Neural cell (in vitro differentiated cells): ENCODE measurements around the gene SUSD2. TPM values are rescaled to one million over a fixed set of nuclear protein-coding genes. Genes with fewer than 3 reads are reported as not detected.

ENCODE experiments used
- H2AFZ ChIP-seq: fragments of 200-600, 300-800 bp; sonication (generic), shearing (Covaris generic); 2 replicates; pipeline ENCODE4 v1.6.0; 2014; ENCODE audit warnings: low read depth, mild to moderate bottlenecking, antibody characterized with exemption, low read length, moderate library complexity
- H3F3A ChIP-seq: fragments of 200-600 bp; shearing (Covaris generic); 2 replicates; pipeline ENCODE4 v1.6.1; 2016; ENCODE audit warnings: mild to moderate bottlenecking, moderate library complexity, mixed read lengths, antibody characterized with exemption, low read length; ENCODE audit not compliant: insufficient read depth, poor library complexity, severe bottlenecking
- H3K27ac ChIP-seq: fragments of 200-600, 300-800 bp; sonication (generic), shearing (Covaris generic); 2 replicates; pipeline ENCODE4 v1.5.1; 2014; ENCODE audit warnings: mild to moderate bottlenecking, low read length, moderate library complexity
- H3K27me3 ChIP-seq: fragments of 300-800, 200-600 bp; sonication (generic), shearing (Covaris generic); 2 replicates; pipeline ENCODE4 v1.6.0; 2014; ENCODE audit warnings: mild to moderate bottlenecking, low read depth, low read length, moderate library complexity; ENCODE audit not compliant: insufficient read depth
- H3K36me3 ChIP-seq: fragments of 300-800, 200-600 bp; sonication (generic), shearing (Covaris generic); 2 replicates; pipeline ENCODE4 v1.5.1; 2014; ENCODE audit warnings: mild to moderate bottlenecking, antibody characterized with exemption, low read length, moderate library complexity; ENCODE audit not compliant: insufficient read depth
- H3K4me2 ChIP-seq: fragments of 300-800, 200-600 bp; sonication (generic), shearing (Covaris generic); 2 replicates; pipeline ENCODE4 v1.6.0; 2014; ENCODE audit warnings: mild to moderate bottlenecking, low read length
- H3K4me3 ChIP-seq: fragments of 300-800, 200-600 bp; sonication (generic), shearing (Covaris generic); 2 replicates; pipeline ENCODE4 v1.5.1; 2014; ENCODE audit warnings: mild to moderate bottlenecking, low read length, moderate library complexity
- H3K79me2 ChIP-seq: fragments of 200-600 bp; shearing (Covaris generic); replicated peaks from 2 replicates; pipeline ENCODE4 v1.6.0; 2014; ENCODE audit warnings: mild to moderate bottlenecking, low read length, moderate library complexity; ENCODE audit not compliant: insufficient read depth
- H3K9ac ChIP-seq: fragments of 300-800, 200-600 bp; sonication (generic), shearing (Covaris generic); 2 replicates; pipeline ENCODE4 v1.6.1; 2016; ENCODE audit warnings: mild to moderate bottlenecking, low read length, mixed read lengths
- H3K9me2 ChIP-seq: fragments of 200-600 bp; shearing (Covaris generic); 2 replicates; pipeline ENCODE4 v1.6.1; 2016; ENCODE audit warnings: mild to moderate bottlenecking, low read length, mixed read lengths; ENCODE audit not compliant: insufficient read depth
- H3K9me3 ChIP-seq: fragments of 200-600, 300-800 bp; sonication (generic), shearing (Covaris generic); 2 replicates; pipeline ENCODE4 v1.6.1; 2016; ENCODE audit warnings: mild to moderate bottlenecking, mixed run types, low read length, moderate library complexity, mixed read lengths
- H4K20me1 ChIP-seq: fragments of 200-600 bp; shearing (Covaris generic); 2 replicates; pipeline ENCODE4 v1.6.1; 2016; ENCODE audit warnings: mild to moderate bottlenecking, mixed run types; ENCODE audit not compliant: insufficient read depth
- EP300 ChIP-seq: fragments of 450-650 bp; conservative IDR thresholded peaks from 2 replicates; pipeline ENCODE4 v1.6.1; 2014; ENCODE audit warnings: antibody characterized with exemption, mild to moderate bottlenecking, moderate library complexity; ENCODE audit not compliant: poor library complexity, severe bottlenecking
- EZH2 ChIP-seq: fragments of 200-600, 300-800 bp; shearing (Covaris generic), sonication (generic); IDR thresholded peaks from 2 replicates; pipeline ENCODE4 v1.6.1; 2014; ENCODE audit warnings: antibody characterized with exemption, low read length, borderline replicate concordance, mild to moderate bottlenecking; ENCODE audit not compliant: insufficient read depth, poor library complexity, severe bottlenecking
- MXI1 ChIP-seq: fragments of 450-650 bp; conservative IDR thresholded peaks from 2 replicates; pipeline ENCODE4 v1.6.1; 2014; ENCODE audit warnings: antibody characterized with exemption, mild to moderate bottlenecking; ENCODE audit not compliant: poor library complexity, severe bottlenecking
- POLR2AphosphoS5 ChIP-seq: IDR thresholded peaks from 2 replicates; pipeline ENCODE4 v1.6.1; 2012
- RAD21 ChIP-seq: fragments of 450-650 bp; conservative IDR thresholded peaks from 2 replicates; pipeline ENCODE4 v1.6.1; 2014; ENCODE audit warnings: antibody characterized with exemption, mild to moderate bottlenecking, moderate library complexity
- SMC3 ChIP-seq: fragments of 450-650 bp; conservative IDR thresholded peaks from 2 replicates; pipeline ENCODE4 v1.6.1; 2014; ENCODE audit warnings: antibody characterized with exemption, mild to moderate bottlenecking, moderate library complexity; ENCODE audit not compliant: poor library complexity
- TAF1 ChIP-seq: IDR thresholded peaks from 2 replicates; pipeline ENCODE4 v1.6.1; 2012; ENCODE audit warnings: low read depth
- polyA plus RNA-seq: library from polyadenylated mRNA; depleted of rRNA; stranded (reverse); fragments of >200 nt; gene quantifications from 2 replicates; pipeline ENCODE4 v1.2.3, GENCODE V29; 2014
- TF ChIP-seq, protein P1 (sequence below): IDR thresholded peaks from 2 replicates; pipeline ENCODE4 v1.6.1; 2012; ENCODE audit warnings: borderline replicate concordance
- TF ChIP-seq, protein P2 (sequence below): fragments of 450-650 bp; IDR thresholded peaks from 2 replicates; pipeline ENCODE4 v1.5.1; 2014; ENCODE audit warnings: antibody characterized with exemption, mild to moderate bottlenecking, moderate library complexity; ENCODE audit not compliant: poor library complexity, severe bottlenecking

SUSD2 gene
- polyA plus RNA-seq, 1 donor from 2014 or later, result 0.20 TPM

DNA sequence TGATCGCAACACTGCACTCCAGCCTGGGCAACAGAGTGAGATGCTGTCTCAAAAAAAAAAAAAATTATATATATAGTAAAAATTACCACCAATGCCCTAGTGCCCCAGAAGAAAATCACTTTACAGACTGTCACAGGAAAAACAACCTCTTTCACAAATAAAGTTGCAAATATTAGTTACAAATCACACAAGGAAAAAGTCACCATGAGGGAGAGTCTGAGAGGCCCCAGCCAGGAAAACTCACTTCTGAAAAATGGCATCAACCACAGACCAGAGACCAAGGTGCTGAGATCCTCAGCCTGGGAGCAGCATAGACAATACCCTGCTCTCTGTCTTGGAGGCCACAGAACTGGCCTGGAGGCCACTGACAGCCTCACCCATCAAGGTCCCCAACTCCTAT is 43.2 kb downstream of the SUSD2 start:
- Histone ChIP-seq H3K9ac (no peak overlapping the region), H3K9me3 (no peaks in the 10 kb centered on the region), H3K9me2 (no peaks in the 10 kb centered on the region), H3K4me3 (no peak overlapping the region), H3K4me2 (no peak overlapping the region), H3K79me2 (no peaks in the 10 kb centered on the region), H3K27me3 (no peaks in the 10 kb centered on the region), H2AFZ (no peak overlapping the region), H4K20me1 (no peaks in the 10 kb centered on the region), H3K36me3 (no peaks in the 10 kb centered on the region), H3K27ac (no peak overlapping the region), H3F3A (no peaks in the 10 kb centered on the region)
- TF ChIP-seq EP300 (no peak), TAF1 (no peak), RAD21 (no peak), MXI1 (no peak), SMC3 (no peak), EZH2 (no peak), POLR2AphosphoS5 (no peak)
- TF ChIP-seq, protein P1, sequence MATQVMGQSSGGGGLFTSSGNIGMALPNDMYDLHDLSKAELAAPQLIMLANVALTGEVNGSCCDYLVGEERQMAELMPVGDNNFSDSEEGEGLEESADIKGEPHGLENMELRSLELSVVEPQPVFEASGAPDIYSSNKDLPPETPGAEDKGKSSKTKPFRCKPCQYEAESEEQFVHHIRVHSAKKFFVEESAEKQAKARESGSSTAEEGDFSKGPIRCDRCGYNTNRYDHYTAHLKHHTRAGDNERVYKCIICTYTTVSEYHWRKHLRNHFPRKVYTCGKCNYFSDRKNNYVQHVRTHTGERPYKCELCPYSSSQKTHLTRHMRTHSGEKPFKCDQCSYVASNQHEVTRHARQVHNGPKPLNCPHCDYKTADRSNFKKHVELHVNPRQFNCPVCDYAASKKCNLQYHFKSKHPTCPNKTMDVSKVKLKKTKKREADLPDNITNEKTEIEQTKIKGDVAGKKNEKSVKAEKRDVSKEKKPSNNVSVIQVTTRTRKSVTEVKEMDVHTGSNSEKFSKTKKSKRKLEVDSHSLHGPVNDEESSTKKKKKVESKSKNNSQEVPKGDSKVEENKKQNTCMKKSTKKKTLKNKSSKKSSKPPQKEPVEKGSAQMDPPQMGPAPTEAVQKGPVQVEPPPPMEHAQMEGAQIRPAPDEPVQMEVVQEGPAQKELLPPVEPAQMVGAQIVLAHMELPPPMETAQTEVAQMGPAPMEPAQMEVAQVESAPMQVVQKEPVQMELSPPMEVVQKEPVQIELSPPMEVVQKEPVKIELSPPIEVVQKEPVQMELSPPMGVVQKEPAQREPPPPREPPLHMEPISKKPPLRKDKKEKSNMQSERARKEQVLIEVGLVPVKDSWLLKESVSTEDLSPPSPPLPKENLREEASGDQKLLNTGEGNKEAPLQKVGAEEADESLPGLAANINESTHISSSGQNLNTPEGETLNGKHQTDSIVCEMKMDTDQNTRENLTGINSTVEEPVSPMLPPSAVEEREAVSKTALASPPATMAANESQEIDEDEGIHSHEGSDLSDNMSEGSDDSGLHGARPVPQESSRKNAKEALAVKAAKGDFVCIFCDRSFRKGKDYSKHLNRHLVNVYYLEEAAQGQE, result no peak
- TF ChIP-seq, protein P2, sequence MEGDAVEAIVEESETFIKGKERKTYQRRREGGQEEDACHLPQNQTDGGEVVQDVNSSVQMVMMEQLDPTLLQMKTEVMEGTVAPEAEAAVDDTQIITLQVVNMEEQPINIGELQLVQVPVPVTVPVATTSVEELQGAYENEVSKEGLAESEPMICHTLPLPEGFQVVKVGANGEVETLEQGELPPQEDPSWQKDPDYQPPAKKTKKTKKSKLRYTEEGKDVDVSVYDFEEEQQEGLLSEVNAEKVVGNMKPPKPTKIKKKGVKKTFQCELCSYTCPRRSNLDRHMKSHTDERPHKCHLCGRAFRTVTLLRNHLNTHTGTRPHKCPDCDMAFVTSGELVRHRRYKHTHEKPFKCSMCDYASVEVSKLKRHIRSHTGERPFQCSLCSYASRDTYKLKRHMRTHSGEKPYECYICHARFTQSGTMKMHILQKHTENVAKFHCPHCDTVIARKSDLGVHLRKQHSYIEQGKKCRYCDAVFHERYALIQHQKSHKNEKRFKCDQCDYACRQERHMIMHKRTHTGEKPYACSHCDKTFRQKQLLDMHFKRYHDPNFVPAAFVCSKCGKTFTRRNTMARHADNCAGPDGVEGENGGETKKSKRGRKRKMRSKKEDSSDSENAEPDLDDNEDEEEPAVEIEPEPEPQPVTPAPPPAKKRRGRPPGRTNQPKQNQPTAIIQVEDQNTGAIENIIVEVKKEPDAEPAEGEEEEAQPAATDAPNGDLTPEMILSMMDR, result no peak

GRCh38 chr22:24225044-24225601 is 43.8 kb downstream of the SUSD2 start:
- Histone ChIP-seq H3K27ac (no peak overlapping the region), H3K4me3 (no peak overlapping the region), H3K36me3 (no peaks in the 10 kb centered on the region), H3K79me2 (no peaks in the 10 kb centered on the region), H3K27me3 (no peaks in the 10 kb centered on the region), H3K9me2 (no peaks in the 10 kb centered on the region), H3F3A (no peaks in the 10 kb centered on the region), H3K9me3 (no peaks in the 10 kb centered on the region), H2AFZ (no peak overlapping the region), H3K4me2 (no peak overlapping the region), H4K20me1 (no peaks in the 10 kb centered on the region), H3K9ac (no peak overlapping the region)
- TF ChIP-seq EZH2 (no peak), POLR2AphosphoS5 (no peak), MXI1 (no peak)

DNA sequence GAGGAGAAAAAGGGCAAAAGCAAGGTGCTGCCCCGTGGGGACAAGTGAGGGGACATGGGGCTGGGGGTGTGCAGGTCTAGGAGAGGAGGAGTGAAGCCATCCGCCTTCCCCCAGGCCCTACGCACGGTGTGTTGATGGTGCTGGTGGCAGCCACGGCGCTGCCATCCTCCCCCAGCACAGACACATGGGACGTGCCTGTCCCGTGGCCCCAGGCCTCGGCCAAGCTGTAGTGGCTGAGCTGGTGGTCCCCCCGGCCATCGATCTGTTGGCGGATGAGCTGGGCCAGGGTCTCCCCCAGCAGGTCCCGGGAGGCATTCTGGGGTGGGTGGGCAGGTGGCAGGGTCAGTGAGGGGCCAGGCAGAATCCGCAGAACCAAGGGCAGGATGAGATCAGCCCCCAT is 44.7 kb downstream of the SUSD2 start:
- H3K9me3 ChIP-seq, result no peaks in the 10 kb centered on the region
- H3K9me2 ChIP-seq, result no peaks in the 10 kb centered on the region
- TF ChIP-seq, protein P2, result no peak
- no peak for TF ChIP-seq TAF1
- no peak for TF ChIP-seq EP300
- no peak for TF ChIP-seq EZH2
- TF ChIP-seq, protein P1, result no peak
- TF ChIP-seq POLR2AphosphoS5, result no peak
- no peak for TF ChIP-seq SMC3
- no peak for TF ChIP-seq RAD21
- no peak for TF ChIP-seq MXI1
- no peak overlapping the region for H2AFZ ChIP-seq
- H4K20me1 ChIP-seq, result no peaks in the 10 kb centered on the region
- no peaks in the 10 kb centered on the region for H3K79me2 ChIP-seq
- H3K36me3 ChIP-seq, result no peaks in the 10 kb centered on the region
- H3K9ac ChIP-seq, result no peak overlapping the region
- H3K4me2 ChIP-seq, result no peak overlapping the region
- H3K4me3 ChIP-seq, result no peak overlapping the region
- no peaks in the 10 kb centered on the region for H3F3A ChIP-seq
- H3K27me3 ChIP-seq, result no peaks in the 10 kb centered on the region
- H3K27ac ChIP-seq, result no peak overlapping the region
